G401.6 (cell line): ENCODE results near the gene DAO.
A peak's percentile ranks its signal among the peaks of the same experiment; 100 is the strongest.

Experiments used
- FAIRE-seq: peaks from 2 replicates; lab custom pipeline; 2012; peaks lifted over from hg19 to GRCh38; lab: Jason Lieb, UNC

DAO gene

DNA sequence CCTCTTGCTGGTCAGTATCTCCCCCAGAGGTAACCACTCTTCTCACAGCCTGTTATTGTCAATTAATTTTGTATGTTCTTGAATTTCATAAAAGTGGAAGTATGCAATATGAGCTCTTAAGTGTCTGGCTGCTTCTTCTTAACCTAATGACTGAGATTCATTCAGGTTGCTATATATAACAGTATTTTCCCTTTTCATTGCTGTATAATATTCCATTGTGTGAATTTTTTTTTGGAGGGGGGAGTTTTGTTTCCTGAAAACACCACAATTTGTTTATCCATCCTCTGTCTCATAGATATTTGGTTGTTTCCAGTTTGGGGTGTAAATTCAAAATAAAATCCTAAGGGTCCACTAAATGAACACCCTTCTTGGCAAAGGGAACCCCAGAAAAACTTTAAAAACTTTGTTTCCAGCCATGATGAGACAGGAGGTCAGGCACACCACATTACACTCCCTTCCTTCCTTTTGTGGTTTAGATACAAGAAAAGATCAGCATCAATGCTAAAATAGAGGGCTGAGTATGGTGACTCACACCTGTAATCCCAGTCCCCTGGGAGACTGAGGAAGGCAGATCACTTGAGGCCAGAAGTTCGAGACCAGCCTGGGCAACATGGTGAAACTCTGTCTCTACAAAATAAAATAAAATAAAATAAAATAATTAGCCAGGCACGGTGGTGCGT, 4.1 kb upstream of the DAO start:
- FAIRE-seq: no peak

DNA sequence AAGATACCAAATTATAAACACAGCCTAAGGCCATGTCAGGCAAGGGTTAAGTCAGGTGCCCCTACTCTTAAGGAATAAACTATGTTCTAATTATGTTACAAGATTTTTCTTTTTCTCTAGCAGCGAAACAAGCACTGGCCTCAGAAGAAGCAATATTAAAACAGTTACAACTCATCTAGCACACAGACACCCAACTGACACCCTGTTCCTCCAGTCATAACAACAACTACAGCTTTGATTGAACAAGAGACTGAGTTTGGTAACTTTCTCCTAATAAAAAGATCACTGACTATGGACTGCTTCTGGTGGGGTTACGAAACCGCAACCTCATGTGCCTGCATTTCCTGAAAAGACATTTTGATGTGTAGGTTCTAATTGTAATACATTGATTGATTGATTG, 3.3 kb upstream of the DAO start:
- FAIRE-seq: no peak

DNA sequence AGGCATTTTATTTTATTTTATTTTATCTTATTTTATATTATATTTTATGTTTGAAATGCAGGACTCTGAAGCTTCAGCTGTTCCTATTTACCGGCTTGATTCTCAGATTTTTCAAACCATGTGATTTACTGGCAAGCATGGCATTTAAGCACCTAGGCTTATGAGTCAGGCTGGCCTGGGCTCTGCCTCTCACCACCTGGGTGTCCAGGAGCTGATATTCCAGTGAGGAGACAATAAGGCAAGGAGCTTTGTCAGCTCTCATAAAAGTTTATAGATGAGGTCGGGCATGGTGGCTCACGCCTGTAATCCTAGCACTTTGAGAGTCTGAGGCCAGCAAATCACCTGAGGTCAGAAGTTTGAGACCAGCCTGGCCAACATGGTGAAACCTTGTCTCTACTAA, 2.1 kb downstream of the DAO start:
- peak; percentile 88 for FAIRE-seq

DNA sequence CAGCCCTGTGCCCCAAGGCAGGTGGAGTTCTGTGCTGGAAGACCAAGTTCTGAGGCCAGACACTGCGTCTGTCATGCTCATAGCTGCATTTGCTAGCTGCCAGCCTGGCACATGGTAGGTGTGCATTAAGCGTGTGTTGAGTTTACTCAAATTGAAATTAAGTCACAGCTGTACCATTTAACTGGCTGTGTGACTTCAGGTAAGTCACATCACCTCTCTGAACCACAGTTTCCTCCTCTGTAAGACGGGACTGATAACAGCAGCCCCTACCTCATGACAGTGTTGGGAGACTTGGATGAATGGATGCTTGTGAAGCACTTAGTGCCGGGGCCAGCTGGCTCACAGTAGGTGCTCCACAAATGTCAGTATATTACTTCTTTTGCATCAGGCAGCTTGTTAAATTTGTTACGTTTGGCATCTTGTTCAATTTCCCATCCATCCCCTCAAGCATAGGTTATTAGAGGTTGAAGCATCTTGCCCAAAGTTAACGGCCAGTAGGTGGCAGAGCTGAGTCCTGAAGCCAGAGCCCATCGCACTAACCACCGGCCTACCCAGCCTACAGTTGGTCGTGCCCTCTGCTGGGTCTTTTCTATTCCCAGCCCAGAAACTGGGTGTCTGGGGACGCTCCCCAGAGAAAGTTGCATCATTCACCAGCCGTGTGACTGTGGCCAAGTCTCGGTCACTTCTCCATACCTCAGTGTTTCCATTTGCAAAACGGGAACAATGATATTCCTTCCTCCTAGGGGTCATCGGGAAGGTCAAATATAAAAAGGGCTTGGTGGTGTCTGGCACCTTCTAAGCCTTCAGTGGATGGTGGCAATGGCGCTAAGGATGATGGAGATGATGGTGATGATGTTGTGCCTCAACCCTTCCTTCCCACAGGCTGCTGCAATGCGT, 4.5 kb downstream of the DAO start:
- FAIRE-seq: no peak

DNA sequence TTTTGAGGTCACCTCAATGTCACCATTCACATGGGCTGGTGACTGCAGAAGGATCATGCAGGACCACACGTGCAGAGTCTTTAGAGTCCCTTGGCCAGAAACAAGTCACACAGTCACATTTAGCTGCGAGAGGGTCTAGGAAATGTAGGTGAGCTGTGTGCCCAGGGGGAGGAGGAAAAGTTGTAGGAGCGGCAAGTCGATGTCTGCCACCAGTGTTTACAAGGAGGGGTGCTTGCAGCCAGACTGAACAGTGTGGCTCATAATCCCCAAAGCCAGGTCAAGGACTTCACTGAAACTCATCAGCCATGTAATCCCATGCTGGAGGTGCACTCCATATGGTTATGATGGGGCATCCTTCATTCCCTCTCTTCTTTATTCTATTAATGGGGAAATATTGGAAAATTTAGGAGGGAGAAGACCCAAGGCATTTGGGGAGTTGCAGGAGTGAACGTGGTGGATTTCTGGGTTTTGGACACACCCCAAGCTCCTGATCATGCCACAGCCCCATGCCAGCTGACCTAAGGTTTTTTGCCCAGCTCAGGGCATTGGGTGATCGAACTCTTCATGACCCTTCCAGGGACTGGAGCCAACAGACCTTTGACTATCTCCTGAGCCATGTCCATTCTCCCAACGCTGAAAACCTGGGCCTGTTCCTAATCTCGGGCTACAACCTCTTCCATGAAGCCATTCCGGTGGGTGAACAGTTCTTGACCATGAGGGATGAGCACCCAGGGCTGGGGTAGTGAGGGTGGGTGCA, 7.2 kb downstream of the DAO start:
- no peak for FAIRE-seq

DNA sequence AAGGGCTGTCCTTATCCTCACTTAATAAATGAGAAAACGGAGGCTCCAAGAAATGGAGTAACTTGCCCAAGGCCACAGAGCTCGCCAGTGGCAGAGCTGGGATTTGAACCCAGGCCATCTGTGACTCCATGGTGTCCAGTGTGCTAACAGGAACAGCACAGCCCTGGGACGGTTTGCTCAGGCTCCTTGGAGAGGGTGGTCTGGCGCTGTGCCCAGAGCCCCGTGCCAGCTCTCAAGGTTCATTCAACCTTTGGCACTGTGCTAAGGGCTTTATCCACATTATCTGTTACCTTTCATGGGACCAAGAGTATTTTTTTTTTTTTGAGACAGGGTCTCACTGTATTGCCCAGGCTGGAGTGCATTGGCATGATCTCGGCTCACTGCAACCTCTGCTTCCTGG, 8.1 kb downstream of the DAO start:
- FAIRE-seq: no peak

DNA sequence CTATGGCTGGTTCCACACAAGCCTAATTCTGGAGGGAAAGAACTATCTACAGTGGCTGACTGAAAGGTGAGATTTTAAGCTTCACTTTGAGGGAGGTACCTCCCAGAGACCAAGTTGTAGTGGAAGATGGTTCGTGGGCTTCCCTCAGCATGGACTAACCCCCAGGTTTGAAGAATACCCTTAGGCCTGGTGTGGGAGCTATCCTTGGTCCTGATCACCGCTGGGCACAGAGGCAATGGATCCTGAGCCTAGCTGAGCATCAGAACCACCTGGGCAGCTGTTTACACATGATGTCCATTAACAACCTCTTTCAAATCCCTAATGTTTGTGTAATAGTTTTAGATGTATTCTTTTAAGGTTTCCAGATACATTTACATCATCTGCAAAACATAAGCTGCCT, 10.3 kb downstream of the DAO start:
- FAIRE-seq: no peak

DNA sequence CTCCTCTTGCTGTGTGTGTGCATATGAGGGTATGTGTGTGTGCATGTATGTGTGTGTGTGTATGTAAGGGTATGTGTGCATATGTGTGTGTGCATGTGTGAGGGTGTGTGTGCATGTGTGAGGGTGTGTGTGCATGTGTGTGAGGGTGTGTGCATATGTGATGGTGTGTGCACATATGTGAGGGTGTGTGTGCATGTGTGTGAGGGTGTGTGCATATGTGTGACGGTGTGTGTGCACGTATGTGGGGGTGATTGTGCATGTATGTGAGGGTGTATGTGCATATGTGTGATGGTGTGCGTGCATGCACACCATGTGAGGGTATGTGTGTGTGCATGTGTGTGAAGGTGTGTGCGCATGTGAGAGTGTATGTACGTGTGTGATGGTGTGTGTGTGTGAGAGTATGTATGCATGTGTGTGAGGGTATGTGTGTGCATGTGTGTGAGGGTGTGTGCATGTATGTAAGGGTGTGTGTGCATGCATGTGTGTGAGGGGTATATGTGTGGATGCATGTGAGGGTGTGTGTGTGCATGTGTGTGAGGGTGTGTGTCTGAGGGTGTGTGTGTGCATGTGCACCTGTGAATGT, 15.4 kb downstream of the DAO start:
- FAIRE-seq: no peak

DNA sequence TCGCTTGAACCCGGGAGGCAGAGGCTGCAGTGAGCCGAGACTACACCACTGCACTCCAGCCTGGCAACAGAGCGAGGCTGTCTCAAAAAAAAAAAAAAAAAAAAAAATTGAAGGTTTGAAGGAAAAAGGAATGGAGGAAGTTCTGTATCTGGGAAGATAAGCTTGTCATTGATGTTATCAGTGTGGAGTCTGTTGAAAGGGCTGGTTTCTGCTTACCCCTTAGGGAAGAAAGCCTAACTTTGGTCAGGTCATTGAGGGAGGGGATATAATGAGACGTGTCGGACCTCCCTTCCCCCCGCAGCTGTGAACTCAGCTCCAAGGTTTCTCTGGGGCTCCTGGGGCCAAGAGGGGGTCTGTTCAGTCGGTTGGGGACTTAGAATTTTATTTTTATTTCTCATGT, 16.4 kb downstream of the DAO start:
- FAIRE-seq: no peak

DNA sequence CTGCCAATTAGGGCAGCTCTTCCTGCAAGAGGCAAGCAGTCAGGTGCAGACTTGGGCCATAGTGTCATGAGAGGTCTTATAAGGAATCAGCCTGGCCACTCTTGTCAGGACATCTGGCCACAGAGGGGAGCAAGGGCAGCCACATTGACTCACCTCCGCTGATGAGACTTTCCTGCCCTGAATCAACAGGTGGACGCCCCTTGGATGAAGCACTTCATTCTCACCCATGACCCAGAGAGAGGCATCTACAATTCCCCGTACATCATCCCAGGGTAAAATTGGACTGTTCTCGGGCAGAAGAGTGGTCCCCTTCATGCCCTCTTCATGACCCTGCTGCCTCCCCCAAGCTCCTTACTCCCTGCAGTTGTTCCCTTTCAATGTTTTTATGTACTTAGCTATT, 16.9 kb downstream of the DAO start:
- FAIRE-seq: no peak

DNA sequence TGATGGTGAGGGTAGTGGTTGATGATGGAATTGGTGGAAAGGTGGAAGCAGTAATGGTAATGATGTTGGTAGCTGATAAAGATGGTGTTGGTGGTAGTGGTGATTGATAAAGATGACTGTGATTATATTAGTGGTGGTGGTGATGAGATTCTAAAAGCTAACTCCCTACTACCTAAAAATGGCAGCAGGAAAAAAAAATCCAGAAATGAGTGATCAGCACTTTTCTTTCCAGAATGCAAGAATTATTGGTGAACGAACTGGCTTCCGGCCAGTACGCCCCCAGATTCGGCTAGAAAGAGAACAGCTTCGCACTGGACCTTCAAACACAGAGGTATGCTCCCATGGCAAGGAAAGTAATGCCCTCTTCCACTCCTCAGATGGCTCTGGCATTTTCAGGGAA, 19.3 kb downstream of the DAO start:
- FAIRE-seq: no peak

DNA sequence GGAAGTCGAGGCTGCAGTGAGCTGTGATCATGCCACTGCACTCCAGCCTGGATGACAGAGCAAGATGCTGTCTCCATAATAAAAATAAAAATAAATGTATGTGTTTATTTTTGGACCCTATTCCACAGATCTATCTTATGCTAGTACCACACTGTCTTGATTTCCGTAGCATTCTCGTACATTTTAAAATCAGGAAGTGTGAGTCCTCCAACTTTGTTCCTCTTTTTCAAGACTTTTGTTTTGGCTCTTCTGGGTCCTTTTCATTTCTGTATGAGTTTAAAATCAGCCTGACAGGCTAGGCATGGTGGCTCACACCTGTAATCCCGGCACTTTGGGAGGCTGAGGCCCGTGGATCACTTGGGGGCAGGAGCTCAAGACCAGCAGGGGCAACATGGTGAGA, 25.8 kb downstream of the DAO start:
- no peak for FAIRE-seq

DNA sequence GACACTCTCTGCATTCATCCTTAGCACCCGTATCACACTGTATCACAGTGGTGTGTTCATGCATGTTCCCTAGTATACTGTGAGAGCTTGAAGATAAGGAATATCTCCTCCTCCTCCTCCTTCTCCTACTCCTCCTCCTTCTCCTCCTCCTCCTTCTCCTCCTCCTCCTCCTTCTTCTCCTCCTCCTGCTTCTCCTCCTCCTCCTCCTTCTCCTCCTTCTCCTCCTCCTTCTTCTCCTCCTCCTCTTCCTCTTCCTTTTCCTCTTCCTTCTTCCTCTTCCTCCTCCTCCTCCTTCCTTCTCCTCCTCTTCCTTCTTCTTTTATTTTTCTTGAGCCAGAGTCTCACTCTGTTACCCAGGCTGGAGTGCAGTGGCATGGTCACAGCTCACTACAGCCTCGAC, 27.1 kb downstream of the DAO start:
- no peak for FAIRE-seq

DNA sequence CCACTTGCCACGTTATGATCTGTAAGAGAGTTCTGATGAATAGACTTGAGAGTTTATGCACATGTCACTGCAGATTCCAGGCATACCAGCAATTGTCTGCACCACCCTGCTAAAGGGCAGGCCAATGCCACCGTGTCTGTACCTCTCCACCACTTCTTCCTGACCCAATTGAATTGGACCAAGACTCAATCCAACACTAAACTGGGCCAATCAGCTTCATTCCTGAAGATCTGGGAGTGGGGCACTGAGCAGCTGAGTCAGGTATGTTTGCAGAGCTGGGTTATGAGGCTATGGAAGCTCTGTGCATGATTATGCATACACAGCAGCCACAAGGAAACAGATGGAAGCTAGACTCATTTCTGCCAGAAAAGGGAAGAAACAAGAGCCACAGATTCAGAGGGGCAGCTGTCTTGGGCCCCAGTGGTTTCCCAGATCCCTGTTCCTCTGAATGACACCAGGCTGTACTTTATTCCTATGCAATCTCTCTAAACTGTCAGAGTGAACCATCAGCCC, 28.0 kb downstream of the DAO start:
- FAIRE-seq: no peak

DNA sequence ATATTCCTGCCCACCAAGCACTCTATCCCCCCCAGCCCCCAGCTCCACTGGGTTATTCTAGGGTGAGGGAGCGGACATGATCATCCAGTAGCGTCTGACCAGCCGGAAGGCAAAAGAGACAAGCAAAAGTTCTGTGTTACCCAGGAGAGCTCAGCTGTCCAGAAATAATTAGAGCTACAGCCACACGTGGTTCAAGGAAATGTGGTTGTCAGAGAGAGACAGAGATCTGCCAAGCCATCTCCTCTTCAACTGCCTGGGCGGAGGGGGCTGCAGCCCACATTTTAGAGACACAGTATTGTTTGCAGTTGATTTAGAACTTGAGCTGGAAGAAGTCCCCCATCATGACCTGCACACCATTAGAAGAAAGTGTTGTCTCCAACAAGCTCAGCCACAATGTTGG, 30.4 kb downstream of the DAO start:
- no peak for FAIRE-seq

DNA sequence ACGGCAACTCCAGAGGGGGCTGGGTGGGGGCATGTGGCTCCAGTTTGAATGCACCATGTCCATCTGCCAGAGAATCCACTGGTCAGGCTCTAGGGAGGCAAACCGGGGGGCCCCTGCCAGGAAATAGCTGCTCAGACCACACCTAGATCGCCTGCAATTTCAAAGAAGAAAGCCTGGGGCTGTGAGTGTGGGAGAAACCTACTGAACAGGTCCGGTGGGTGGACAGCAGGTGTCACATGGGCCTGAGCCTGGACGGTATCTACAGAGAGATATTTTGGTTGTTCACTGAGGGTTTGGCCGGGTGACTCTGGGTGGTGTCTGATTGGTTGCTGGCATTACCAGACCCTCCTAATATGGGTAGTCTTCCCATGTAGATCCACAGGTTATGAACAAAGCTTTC, 32.0 kb downstream of the DAO start:
- no peak for FAIRE-seq

DNA sequence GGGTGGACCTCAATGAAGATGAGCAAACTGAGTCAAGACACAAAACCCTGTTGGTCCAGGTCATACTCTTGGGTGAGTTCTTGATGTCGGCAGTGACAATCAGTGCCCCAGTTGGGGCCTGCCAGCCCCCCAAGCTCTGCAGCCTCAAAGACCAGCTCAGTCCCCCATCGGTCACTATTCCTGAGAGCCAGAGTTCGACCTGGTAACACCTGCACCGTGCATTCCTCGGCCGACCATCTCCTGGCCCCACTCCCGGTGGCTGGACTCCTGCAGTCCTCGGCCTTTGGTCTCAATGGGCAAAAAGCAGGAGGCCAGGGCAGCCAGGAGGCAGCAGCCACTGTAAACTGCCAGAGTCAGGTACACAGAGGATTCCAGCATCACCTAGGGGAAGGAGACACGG, 32.5 kb downstream of the DAO start:
- no peak for FAIRE-seq

DNA sequence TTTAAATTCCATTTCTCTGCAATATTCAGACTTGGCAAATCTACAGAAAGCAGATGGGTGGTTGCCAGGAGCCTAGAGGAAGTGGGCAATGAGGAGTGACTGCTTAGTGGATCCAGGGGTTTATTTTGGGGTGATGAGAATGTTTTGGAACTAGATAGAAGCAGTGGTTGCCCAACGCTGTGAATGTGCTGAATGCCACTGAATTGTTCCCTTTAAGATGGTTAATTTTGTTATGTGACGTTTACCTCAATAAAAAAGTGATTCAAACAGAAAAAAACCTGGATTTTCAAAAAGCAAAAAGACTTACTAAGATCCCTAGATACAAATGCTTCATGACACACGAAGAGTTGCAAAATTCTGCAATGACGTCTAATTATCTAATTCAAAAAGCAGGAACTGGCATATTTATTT, 34.2 kb downstream of the DAO start:
- no peak for FAIRE-seq

DNA sequence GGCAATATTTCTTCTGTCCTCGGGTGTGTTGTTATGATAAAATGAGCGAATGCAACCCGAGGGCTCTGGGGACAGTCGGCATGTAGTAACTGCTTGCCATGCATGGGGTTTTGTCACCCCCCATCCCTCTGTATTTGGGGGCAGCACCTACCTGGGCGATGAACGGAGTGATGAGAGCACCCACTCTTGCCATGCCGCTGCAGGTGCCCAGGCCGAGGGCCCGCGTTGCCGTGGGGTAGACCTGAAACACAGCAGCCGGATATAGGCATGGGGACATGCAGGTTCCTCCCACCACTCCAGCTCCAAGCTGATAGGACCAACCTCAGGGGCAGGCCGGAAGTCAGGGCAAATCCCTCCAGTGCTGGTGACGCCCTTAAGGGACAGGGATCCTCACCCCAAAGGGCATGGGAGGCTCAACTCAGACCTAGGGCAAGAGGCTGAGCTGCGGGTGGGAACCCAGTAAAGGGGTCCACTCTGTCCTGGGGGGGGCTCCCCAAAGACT, 35.8 kb downstream of the DAO start:
- no peak for FAIRE-seq

DNA sequence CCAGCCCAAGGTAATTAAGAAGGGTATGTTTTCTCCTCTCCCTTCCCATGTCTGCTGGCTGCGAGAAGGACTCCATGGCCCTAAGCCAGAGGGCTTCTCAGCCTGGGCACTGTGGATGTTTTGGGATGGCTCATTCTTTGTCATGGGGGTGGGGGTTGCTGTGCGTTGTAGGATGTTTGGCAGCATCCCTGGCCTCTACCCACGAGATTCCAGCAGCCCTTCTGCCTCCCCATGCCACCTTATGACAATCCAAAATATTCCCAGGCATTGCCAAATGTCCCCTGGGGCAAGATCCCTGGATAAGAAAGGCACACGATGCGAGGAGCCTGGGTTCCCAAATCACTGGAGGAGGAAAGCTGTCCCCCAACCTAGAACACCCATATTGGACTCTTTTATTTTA, 36.4 kb downstream of the DAO start:
- FAIRE-seq: no peak

DNA sequence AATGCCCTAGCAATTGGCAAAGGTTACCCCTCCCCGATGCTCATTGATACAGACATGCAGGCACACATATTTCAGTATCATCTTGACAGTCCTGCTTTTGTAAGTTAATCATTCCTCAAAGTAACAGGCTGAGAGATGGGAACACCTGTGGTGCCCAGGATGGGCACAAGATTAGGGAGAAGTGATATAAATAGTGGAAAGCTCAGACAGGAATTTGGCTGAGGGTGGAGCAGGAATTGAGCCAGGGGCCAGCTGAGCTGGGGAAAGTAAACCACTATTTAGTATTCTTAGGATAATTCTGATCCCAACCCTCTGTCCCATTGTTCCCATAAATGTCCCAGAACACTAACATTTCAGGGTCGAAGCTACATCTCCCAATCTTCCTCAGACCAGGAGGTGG, 38.3 kb downstream of the DAO start:
- FAIRE-seq: no peak

DNA sequence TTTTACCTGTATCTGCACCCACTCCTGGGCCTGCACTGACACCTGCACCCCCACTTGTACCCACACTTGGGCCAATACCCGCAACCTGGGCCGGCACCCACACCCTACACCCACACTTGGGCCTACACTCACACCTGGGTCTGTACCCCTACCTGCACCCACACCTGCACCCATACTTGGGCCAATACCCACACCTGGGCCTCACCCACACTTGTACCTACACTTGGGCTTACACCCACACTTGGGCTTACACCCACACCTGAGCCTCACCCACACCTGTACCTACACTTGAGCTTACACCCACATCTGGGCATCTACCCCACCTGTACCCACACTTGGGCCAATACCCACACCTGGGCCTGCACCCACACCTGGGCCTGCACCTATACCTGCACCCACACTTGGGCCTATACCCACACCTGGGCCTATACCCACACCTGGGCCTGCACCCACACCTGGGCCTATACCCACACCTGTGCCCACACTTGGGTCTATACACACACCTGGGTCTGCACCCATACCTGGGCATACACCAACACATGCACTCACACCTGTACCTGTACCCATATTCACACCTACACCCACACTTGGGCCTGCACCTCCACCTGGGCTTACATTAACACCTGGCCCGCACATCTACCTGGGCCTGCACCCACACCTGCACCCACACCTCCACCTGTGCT, 39.2 kb downstream of the DAO start:
- FAIRE-seq: no peak
